GM12872 (cell line): ENCODE data around the gene BOC.

Experiments
- CTCF ChIP-seq: IDR thresholded peaks from 3 replicates; pipeline ENCODE4 v1.5.1; 2011; ENCODE audit warnings: low read depth, mild to moderate bottlenecking, low read length, moderate library complexity; ENCODE audit not compliant: insufficient read depth

BOC gene

GRCh38 chr3:113295463-113295862 lies 84.1 kb downstream of the BOC start:
- TF ChIP-seq CTCF: no peak

- TF ChIP-seq CTCF: no peak
These were observed 85.9 kb downstream of the BOC start for GRCh38 chr3:113297287-113297686.

GRCh38 chr3:113297841-113298240 lies 86.5 kb downstream of the BOC start:
- TF ChIP-seq CTCF: no peak

- TF ChIP-seq CTCF: no peak
These were observed 89.2 kb downstream of the BOC start for GRCh38 chr3:113300596-113300995.

- TF ChIP-seq CTCF: no peak
These were observed 92.7 kb downstream of the BOC start for GRCh38 chr3:113304102-113304501.

- no peak for TF ChIP-seq CTCF
These were observed 93.6 kb downstream of the BOC start for GRCh38 chr3:113304856-113305540.

- TF ChIP-seq CTCF: no peak
These were observed 99.6 kb downstream of the BOC start for GRCh38 chr3:113310960-113311359.
